Liver (tissue), 3 donors: Measurements from ENCODE around the gene NR1I3.

Experiments
- RAD21 ChIP-seq, 2 donors: IDR thresholded peaks; 2 replicates each; pipeline ENCODE4 v1.6.1; 2016; ENCODE audit warnings: antibody characterized with exemption in 2 of 2, mild to moderate bottlenecking in 2 of 2
- TF ChIP-seq, protein P1 (sequence below): fragments of 150-350 bp; IDR thresholded peaks from 2 replicates; pipeline ENCODE4 v1.5.1; 2017; ENCODE audit warnings: improper control_type of control experiment, low read depth, low read length; ENCODE audit not compliant: missing input control
- TF ChIP-seq, protein P2 (sequence below): IDR thresholded peaks from 2 replicates; pipeline ENCODE4 v1.6.1; 2016; ENCODE audit warnings: antibody characterized with exemption
- TF ChIP-seq, protein P3 (sequence below): IDR thresholded peaks from 2 replicates; pipeline ENCODE4 v1.6.1; 2016; ENCODE audit warnings: antibody characterized with exemption, mild to moderate bottlenecking
- donor health status: healthy.
- donor health status: healthy.

DNA sequence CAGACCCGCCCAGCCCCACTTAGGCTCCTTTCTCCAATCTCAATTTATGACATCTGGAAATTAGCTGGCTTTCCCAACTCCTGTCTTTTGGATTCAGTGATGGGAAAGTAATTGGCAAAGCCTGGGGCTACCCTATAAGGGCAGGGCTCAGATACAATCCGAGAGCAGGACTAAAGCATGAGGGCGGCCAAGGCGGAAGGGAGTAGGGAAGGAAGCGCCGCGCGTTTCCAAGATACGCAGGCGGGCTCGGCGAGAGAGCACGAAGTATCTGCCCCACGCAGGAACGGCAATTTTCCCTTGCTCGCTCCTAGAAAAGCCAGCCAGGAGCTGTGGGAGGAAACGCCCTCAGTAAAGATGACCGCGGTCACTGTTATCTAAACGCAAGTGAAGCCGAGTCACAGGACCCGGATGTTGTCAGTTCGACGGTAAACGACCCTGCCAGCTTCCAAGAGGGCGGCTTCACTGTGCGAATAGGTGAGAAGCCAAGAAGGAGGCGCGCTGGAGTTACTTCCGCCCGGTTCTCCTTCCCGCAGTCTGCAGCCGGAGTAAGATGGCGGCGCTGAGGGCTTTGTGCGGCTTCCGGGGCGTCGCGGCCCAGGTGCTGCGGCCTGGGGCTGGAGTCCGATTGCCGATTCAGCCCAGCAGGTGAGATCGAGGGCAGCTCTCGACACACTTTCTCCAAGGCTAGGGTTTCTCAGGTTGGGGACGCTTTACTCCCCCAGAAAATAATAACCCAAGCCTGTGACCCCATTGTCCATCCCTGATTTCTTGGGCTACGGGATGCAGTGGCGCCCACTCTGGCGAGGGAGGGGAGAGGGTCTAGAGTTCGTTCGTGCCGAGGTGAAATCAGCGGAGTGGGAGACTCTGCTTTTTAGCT is 35.9 kb downstream of the NR1I3 start, which contains the start of gene NDUFS2:
- TF ChIP-seq RAD21 (IDR thresholded peaks at IDR 0.05): peak in 1 of 2 donors; percentile 43
- TF ChIP-seq, protein P1, sequence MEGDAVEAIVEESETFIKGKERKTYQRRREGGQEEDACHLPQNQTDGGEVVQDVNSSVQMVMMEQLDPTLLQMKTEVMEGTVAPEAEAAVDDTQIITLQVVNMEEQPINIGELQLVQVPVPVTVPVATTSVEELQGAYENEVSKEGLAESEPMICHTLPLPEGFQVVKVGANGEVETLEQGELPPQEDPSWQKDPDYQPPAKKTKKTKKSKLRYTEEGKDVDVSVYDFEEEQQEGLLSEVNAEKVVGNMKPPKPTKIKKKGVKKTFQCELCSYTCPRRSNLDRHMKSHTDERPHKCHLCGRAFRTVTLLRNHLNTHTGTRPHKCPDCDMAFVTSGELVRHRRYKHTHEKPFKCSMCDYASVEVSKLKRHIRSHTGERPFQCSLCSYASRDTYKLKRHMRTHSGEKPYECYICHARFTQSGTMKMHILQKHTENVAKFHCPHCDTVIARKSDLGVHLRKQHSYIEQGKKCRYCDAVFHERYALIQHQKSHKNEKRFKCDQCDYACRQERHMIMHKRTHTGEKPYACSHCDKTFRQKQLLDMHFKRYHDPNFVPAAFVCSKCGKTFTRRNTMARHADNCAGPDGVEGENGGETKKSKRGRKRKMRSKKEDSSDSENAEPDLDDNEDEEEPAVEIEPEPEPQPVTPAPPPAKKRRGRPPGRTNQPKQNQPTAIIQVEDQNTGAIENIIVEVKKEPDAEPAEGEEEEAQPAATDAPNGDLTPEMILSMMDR: no peak
- TF ChIP-seq, protein P2, sequence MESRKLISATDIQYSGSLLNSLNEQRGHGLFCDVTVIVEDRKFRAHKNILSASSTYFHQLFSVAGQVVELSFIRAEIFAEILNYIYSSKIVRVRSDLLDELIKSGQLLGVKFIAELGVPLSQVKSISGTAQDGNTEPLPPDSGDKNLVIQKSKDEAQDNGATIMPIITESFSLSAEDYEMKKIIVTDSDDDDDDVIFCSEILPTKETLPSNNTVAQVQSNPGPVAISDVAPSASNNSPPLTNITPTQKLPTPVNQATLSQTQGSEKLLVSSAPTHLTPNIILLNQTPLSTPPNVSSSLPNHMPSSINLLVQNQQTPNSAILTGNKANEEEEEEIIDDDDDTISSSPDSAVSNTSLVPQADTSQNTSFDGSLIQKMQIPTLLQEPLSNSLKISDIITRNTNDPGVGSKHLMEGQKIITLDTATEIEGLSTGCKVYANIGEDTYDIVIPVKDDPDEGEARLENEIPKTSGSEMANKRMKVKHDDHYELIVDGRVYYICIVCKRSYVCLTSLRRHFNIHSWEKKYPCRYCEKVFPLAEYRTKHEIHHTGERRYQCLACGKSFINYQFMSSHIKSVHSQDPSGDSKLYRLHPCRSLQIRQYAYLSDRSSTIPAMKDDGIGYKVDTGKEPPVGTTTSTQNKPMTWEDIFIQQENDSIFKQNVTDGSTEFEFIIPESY: peak; percentile 45
- TF ChIP-seq, protein P3, sequence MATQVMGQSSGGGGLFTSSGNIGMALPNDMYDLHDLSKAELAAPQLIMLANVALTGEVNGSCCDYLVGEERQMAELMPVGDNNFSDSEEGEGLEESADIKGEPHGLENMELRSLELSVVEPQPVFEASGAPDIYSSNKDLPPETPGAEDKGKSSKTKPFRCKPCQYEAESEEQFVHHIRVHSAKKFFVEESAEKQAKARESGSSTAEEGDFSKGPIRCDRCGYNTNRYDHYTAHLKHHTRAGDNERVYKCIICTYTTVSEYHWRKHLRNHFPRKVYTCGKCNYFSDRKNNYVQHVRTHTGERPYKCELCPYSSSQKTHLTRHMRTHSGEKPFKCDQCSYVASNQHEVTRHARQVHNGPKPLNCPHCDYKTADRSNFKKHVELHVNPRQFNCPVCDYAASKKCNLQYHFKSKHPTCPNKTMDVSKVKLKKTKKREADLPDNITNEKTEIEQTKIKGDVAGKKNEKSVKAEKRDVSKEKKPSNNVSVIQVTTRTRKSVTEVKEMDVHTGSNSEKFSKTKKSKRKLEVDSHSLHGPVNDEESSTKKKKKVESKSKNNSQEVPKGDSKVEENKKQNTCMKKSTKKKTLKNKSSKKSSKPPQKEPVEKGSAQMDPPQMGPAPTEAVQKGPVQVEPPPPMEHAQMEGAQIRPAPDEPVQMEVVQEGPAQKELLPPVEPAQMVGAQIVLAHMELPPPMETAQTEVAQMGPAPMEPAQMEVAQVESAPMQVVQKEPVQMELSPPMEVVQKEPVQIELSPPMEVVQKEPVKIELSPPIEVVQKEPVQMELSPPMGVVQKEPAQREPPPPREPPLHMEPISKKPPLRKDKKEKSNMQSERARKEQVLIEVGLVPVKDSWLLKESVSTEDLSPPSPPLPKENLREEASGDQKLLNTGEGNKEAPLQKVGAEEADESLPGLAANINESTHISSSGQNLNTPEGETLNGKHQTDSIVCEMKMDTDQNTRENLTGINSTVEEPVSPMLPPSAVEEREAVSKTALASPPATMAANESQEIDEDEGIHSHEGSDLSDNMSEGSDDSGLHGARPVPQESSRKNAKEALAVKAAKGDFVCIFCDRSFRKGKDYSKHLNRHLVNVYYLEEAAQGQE: peak; percentile 84
